LNCAP (cell line): ENCODE measurements around the gene ZMYM3.

ENCODE experiments used
- TF ChIP-seq, protein P1 (sequence below): fragments of 450-650 bp; IDR thresholded peaks from 2 replicates; pipeline ENCODE4 v1.5.1; 2017; ENCODE audit warnings: mild to moderate bottlenecking

The ZMYM3 gene

DNA sequence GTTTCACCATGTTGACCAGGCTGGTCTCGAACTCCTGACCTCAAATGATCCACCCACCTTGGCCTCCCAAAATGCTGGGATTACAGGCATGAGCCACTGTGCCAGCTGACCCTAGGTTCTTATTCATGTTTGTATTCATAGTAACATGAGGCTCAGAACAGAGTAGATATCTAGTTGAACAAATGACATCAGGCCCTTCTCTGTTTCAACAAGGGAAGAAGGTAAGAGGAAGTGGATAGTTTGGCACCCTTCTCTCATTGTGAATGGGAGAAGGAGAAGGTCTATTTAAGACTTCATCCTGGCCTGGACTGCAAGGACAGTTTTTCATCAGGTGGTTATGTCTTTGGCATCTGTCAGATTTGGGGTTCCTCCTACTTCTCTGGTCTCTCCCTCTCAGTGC, 17.1 kb downstream of the ZMYM3 start:
- TF ChIP-seq, protein P1, sequence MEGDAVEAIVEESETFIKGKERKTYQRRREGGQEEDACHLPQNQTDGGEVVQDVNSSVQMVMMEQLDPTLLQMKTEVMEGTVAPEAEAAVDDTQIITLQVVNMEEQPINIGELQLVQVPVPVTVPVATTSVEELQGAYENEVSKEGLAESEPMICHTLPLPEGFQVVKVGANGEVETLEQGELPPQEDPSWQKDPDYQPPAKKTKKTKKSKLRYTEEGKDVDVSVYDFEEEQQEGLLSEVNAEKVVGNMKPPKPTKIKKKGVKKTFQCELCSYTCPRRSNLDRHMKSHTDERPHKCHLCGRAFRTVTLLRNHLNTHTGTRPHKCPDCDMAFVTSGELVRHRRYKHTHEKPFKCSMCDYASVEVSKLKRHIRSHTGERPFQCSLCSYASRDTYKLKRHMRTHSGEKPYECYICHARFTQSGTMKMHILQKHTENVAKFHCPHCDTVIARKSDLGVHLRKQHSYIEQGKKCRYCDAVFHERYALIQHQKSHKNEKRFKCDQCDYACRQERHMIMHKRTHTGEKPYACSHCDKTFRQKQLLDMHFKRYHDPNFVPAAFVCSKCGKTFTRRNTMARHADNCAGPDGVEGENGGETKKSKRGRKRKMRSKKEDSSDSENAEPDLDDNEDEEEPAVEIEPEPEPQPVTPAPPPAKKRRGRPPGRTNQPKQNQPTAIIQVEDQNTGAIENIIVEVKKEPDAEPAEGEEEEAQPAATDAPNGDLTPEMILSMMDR: no peak

DNA sequence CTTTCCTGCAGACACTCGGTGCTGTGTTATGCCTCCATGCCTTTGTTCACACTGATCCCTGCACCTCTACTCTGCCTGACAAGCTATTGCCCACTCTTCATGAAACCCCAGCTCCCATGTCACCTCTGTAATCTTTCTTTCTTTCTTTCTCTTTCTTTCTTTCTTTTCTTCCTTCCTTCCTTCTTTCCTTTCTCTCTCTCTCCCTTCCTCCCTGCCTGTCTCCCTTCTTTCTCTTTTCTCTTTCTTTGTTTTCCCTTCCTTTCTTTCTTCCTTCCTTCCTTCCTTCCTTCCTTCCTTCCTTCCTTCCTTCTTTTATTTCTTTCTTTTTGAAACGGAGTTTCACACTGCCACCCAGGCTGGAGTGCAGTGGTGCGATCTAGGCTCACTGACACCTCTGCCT, 18.5 kb downstream of the ZMYM3 start:
- TF ChIP-seq, protein P1: no peak

DNA sequence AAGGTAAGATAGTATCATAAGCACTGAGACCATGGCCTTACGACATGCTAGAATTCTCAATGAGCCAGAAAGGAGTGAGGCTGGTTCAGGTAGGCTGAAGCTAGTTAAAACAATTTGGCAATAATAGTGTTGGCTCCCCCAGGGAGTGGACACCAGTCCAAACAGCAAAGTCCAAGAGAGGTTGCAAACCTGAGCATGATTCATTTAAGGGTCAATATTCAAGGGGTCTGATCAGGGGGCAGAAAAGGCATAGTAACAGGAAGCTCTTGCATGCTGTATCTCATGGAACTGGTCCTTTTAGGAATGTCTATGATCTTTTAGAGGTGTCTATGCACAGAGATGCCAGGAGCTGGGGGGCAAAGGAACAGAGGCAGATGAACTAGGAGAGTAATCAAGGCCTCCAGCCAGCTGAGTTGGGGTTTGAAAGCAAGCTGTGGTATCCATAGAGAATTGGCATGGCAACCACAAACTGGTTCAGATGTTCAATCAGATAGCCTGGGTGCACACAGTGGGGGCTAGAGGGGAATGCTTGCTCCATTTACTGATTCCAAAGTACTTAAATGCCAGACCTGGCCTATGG, 25.8 kb downstream of the ZMYM3 start:
- TF ChIP-seq, protein P1: no peak

DNA sequence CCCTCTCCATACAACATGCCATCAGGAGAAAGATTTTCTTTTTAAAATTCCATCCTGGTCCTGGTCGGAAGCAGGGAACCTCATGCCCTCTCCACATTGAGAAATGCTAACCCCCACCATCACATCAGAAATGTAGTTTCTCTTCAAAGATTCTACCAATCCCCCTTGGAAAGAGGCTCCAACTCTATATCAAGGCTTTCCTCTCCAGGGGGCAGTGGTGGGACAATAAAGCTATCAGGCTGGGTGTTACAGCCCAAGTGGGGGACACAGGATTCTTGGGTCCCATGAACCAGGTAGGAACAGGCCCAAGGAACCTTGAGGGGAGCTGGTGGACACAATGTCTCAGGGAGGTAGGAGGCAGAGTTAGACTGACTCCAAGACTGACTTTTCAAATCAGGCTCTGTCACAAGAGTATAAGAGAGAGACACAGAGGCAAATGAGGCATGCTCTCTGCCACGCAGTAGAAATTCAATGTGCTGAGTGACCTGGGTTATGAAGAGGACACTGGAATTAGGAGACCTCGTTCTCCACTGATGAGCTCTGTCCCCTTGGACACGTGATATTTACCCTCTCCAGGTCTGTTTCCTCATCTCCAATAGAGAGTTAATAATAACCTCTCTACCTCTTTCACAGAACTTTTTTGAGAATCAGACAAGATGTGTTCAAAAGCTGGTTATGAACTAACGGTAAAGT, 26.4 kb downstream of the ZMYM3 start:
- TF ChIP-seq, protein P1: no peak

DNA sequence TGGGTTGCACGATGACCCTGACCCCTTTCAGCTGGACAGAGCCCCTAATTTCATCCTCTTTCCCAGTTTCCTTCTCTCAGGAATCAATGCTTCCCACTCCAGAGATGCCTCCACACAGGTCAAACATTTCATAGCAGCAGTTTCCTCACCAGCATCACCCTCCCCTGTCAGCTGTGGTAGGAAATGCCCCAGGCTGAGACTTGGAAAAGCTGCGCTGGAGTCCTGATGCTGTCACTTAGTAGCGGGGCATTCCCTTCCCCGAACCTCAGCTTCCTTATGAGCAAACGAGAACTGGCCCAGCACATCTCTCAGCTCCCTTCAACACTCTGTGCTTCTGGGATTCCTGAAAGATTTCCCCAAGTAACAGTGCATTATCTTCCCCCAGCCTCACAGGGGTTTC, 28.3 kb downstream of the ZMYM3 start:
- TF ChIP-seq, protein P1: no peak

DNA sequence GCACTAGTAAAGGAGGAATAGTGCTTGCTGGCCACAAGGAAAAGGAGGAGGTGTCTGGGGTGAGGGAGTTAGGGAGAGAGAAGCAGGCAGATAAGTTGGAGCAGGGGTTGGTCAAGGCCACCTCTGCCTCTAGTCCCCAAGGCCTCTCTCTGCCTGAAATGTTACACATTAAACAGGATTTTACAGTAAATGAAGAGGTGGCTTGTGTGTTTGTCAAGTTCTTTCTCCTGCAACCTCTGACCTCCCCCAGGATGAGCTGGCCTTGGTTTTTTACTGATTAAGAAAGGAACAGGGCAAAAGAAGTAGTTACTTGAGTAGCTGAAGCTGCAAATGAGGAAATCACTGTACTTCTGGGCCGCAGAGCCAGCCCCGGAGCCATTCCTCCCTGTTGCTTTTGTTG, 28.9 kb downstream of the ZMYM3 start:
- TF ChIP-seq, protein P1: no peak

DNA sequence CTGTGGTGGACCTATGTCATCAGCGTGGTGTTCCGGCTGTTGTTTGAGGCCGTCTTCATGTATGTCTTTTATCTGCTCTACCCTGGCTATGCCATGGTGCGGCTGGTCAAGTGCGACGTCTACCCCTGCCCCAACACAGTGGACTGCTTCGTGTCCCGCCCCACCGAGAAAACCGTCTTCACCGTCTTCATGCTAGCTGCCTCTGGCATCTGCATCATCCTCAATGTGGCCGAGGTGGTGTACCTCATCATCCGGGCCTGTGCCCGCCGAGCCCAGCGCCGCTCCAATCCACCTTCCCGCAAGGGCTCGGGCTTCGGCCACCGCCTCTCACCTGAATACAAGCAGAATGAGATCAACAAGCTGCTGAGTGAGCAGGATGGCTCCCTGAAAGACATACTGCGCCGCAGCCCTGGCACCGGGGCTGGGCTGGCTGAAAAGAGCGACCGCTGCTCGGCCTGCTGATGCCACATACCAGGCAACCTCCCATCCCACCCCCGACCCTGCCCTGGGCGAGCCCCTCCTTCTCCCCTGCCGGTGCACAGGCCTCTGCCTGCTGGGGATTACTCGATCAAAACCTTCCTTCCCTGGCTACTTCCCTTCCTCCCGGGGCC, 29.7 kb downstream of the ZMYM3 start:
- TF ChIP-seq, protein P1: no peak
